IMR-90 (cell line): Measurements from ENCODE around the gene FOXO1. TPM values are rescaled to one million over a fixed set of nuclear protein-coding genes. Genes with fewer than 3 reads are reported as not detected.

Source experiments
- ATAC-seq: fragments of 200-7000 bp; cut with Tn5 transposase; 2 replicates; pipeline ENCODE4 v1.9.1; 2020; ENCODE audit warnings: low read depth, mild to moderate bottlenecking, moderate library complexity
- BruUV-seq: library from RNA; stranded (reverse); fragments of 400-500 nt; replicated peaks from 2 replicates; lab custom pipeline; 2021; lab: Mats Ljungman, UMichigan
- CTCF ChIA-PET: fragments of 300-600 bp; formaldehyde crosslinking; extraction: SDS; loops from one replicate; lab custom pipeline; 2021; ENCODE audit warnings: antibody characterized with exemption; lab: Yijun Ruan, JAX
- POLR2A ChIA-PET: fragments of 300-600 bp; sonication (Branson Sonifier 250); formaldehyde crosslinking; loops from one replicate; lab custom pipeline; 2022; ENCODE audit warnings: antibody characterized with exemption; ENCODE audit not compliant: unreplicated experiment; lab: Charles Lee
- DNase-seq: peaks from one replicate; pipeline ENCODE4 v3.0.0; 2013
- H2AFZ ChIP-seq: replicated peaks from 2 replicates; pipeline ENCODE3; 2013; ENCODE audit warnings: low read length, mild to moderate bottlenecking; ENCODE audit not compliant: poor library complexity
- H2AK5ac ChIP-seq: 2 replicates; pipeline ENCODE4 v1.6.1; 2013; ENCODE audit warnings: low read depth, low read length, inconsistent platforms
- H2AK9ac ChIP-seq: replicated peaks from 2 replicates; pipeline ENCODE3; 2013; ENCODE audit warnings: mild to moderate bottlenecking, low read depth, low read length, moderate library complexity; ENCODE audit not compliant: poor library complexity
- H2BK120ac ChIP-seq: 2 replicates; pipeline ENCODE4 v1.6.1; 2013; ENCODE audit warnings: low read depth, low read length, inconsistent platforms
- H2BK15ac ChIP-seq: 3 replicates; pipeline ENCODE4 v1.6.1; 2013; ENCODE audit warnings: low read depth, low read length, inconsistent platforms
- H2BK20ac ChIP-seq: 2 replicates; pipeline ENCODE4 v1.6.1; 2013; ENCODE audit warnings: low read depth, mild to moderate bottlenecking, inconsistent platforms, low read length, moderate library complexity
- H2BK5ac ChIP-seq: 2 replicates; pipeline ENCODE4 v1.6.1; 2013; ENCODE audit warnings: mild to moderate bottlenecking, low read depth, low read length, inconsistent platforms; ENCODE audit not compliant: poor library complexity, severe bottlenecking
- H3K14ac ChIP-seq: replicated peaks from 2 replicates; pipeline ENCODE4 v1.6.1; 2013; ENCODE audit warnings: low read depth, low read length, inconsistent platforms
- H3K18ac ChIP-seq: 2 replicates; pipeline ENCODE4 v1.6.1; 2013; ENCODE audit warnings: low read depth, low read length, control low read depth
- H3K23ac ChIP-seq: 2 replicates; pipeline ENCODE4 v1.6.1; 2013; ENCODE audit warnings: low read depth, low read length, inconsistent platforms
- H3K27ac ChIP-seq: 2 replicates; pipeline ENCODE4 v1.5.1; 2013; ENCODE audit warnings: mild to moderate bottlenecking, control low read depth, low read length; ENCODE audit not compliant: insufficient read depth
- H3K27me3 ChIP-seq: 2 replicates; pipeline ENCODE4 v1.6.1; 2013; ENCODE audit warnings: low read length; ENCODE audit not compliant: control insufficient read depth, insufficient read depth
- H3K36me3 ChIP-seq: 2 replicates; pipeline ENCODE4 v1.6.1; 2013; ENCODE audit warnings: low read length, mixed read lengths; ENCODE audit not compliant: control insufficient read depth, insufficient read depth
- H3K4ac ChIP-seq: 2 replicates; pipeline ENCODE4 v1.6.1; 2013; ENCODE audit warnings: low read depth, low read length, inconsistent platforms
- H3K4me1 ChIP-seq: 2 replicates; pipeline ENCODE4 v1.6.1; 2013; ENCODE audit warnings: low read length, mixed read lengths; ENCODE audit not compliant: control insufficient read depth, insufficient read depth
- H3K4me2 ChIP-seq: 2 replicates; pipeline ENCODE4 v1.6.1; 2013; ENCODE audit warnings: low read depth, mild to moderate bottlenecking, control low read depth, low read length, moderate library complexity
- H3K4me3 ChIP-seq: 2 replicates; pipeline ENCODE4 v1.5.1; 2013; ENCODE audit warnings: low read depth, mild to moderate bottlenecking, control low read depth, low read length, moderate library complexity; ENCODE audit not compliant: insufficient read depth
- H3K56ac ChIP-seq: 2 replicates; pipeline ENCODE4 v1.6.1; 2013; ENCODE audit warnings: low read length, inconsistent platforms; ENCODE audit not compliant: insufficient read depth; ENCODE audit errors: extremely low read depth
- H3K79me1 ChIP-seq, 2 experiments: 2 replicates each; pipeline ENCODE4 v1.6.1; 2013; ENCODE audit warnings: low read length in 2 of 2, inconsistent platforms in 1 of 2, low read depth in 1 of 2
- H3K9ac ChIP-seq: 2 replicates; pipeline ENCODE4 v1.6.1; 2013; ENCODE audit warnings: low read depth, low read length, control low read depth
- H3K9me1 ChIP-seq: 2 replicates; pipeline ENCODE4 v1.6.1; 2013; ENCODE audit warnings: low read length, inconsistent platforms; ENCODE audit not compliant: insufficient read depth
- H3K9me3 ChIP-seq: 2 replicates; pipeline ENCODE4 v1.6.1; 2013; ENCODE audit warnings: low read length; ENCODE audit not compliant: control insufficient read depth, insufficient read depth
- H4K20me1 ChIP-seq: 2 replicates; pipeline ENCODE4 v1.6.1; 2013; ENCODE audit warnings: low read length, inconsistent platforms; ENCODE audit not compliant: insufficient read depth
- H4K5ac ChIP-seq: 2 replicates; pipeline ENCODE4 v1.6.1; 2013; ENCODE audit warnings: mild to moderate bottlenecking, low read depth, low read length, control low read depth
- H4K8ac ChIP-seq, 2 experiments: 2 replicates each; pipeline ENCODE4 v1.6.1; 2013; ENCODE audit warnings: low read depth in 2 of 2, low read length in 2 of 2, control low read depth in 1 of 2, inconsistent platforms in 1 of 2
- H4K91ac ChIP-seq: 2 replicates; pipeline ENCODE4 v1.6.1; 2013; ENCODE audit warnings: low read depth, low read length, inconsistent platforms; ENCODE audit not compliant: insufficient read depth
- CTCF ChIP-seq: conservative IDR thresholded peaks from 2 replicates; pipeline ENCODE4 v1.5.1; 2012; ENCODE audit warnings: mild to moderate bottlenecking, low read depth, low read length, improper control_type of control experiment
- POLR2A ChIP-seq: IDR thresholded peaks from 2 replicates; pipeline ENCODE4 v1.6.1; 2012; ENCODE audit warnings: mild to moderate bottlenecking, low read depth, low read length
- SMC3 ChIP-seq: fragments of 150-350 bp; IDR thresholded peaks from 2 replicates; pipeline ENCODE4 v1.6.1; 2016; ENCODE audit warnings: low read depth, mild to moderate bottlenecking, antibody characterized with exemption, low read length, moderate library complexity
- WGBS, 2 experiments: methylation state at CpG; one replicate each; pipeline versions ENCODE4 v1.1.5 to v1.1.7; 2013; ENCODE audit warnings: missing lambda C conversion rate in 2 of 2; ENCODE audit not compliant: insufficient read length in 1 of 2; ENCODE audit errors: extremely low coverage in 2 of 2; 5-methylcytosine and 5-hydroxymethylcytosine counted together
- dilution Hi-C: fragments of 300-500 bp; cut with HindIII; formaldehyde crosslinking; loops from one replicate; pipeline ENCODE4 v1.14.3; 2018; ENCODE audit warnings: low sequenced_read_pairs; ENCODE audit not compliant: unreplicated experiment
- in situ Hi-C: fragments of 300-500 bp; cut with MboI; formaldehyde crosslinking; loops from 3 replicates; pipeline ENCODE4 v1.14.3; 2019; ENCODE audit warnings: low sequenced_read_pairs, inconsistent platforms, mixed read lengths
- intact Hi-C: fragments of 100-400 bp; cut with micrococcal nuclease; formaldehyde crosslinking; loops from 2 replicates; pipeline ENCODE4 v1.10.0; 2022
- polyA plus RNA-seq, 3 experiments: library from polyadenylated mRNA; depleted of rRNA; stranded (reverse); fragments of >200 nt; gene quantifications; 2 replicates each; pipeline ENCODE4 v1.2.3, GENCODE V29; 2012; ENCODE audit warnings: low replicate concordance in 1 of 3
- total RNA-seq: library from RNA; depleted of rRNA; stranded (reverse); fragments of >200 nt; gene quantifications from 2 replicates; pipeline ENCODE4 v1.2.3, GENCODE V29; 2012
- TF ChIP-seq, protein P1 (sequence below): fragments of 150-350 bp; IDR thresholded peaks from 2 replicates; pipeline ENCODE4 v1.6.1; 2016; ENCODE audit warnings: low read depth, mild to moderate bottlenecking, low read length, moderate library complexity, borderline replicate concordance

Gene FOXO1
- total and polyA plus RNA-seq, 2 of the 4 experiments (the other 2 are of a cell fraction): 0.12 to 0.18 TPM

- H3K56ac ChIP-seq: no peak overlapping the region
- no peaks in the 10 kb centered on the region for H3K36me3 ChIP-seq
- H4K20me1 ChIP-seq: no peaks in the 10 kb centered on the region
- H3K27ac ChIP-seq: no peak overlapping the region
- no peak overlapping the region for H3K4me3 ChIP-seq
- H3K23ac ChIP-seq: no peak overlapping the region
- ChIA-PET POLR2A (no interaction called here), CTCF (interaction anchor here (0.7 kb wide), 1 partner anchor 7 kb away, joined by 3 read pairs; no protein-coding TSS in a partner anchor)
- no peak for TF ChIP-seq CTCF
- no peak for TF ChIP-seq POLR2A
- TF ChIP-seq, protein P1, sequence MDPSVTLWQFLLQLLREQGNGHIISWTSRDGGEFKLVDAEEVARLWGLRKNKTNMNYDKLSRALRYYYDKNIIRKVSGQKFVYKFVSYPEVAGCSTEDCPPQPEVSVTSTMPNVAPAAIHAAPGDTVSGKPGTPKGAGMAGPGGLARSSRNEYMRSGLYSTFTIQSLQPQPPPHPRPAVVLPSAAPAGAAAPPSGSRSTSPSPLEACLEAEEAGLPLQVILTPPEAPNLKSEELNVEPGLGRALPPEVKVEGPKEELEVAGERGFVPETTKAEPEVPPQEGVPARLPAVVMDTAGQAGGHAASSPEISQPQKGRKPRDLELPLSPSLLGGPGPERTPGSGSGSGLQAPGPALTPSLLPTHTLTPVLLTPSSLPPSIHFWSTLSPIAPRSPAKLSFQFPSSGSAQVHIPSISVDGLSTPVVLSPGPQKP: no peak
- no peak for TF ChIP-seq SMC3
- intact Hi-C loops: no loop called here
- no peak overlapping the region for H2AK5ac ChIP-seq
- no peaks in the 10 kb centered on the region for H3K4me1 ChIP-seq
- H3K27me3 ChIP-seq: no peaks in the 10 kb centered on the region; the same call in 1 of the 2 replicates
- ATAC-seq (no peak), DNase-seq (no peak)
- no peaks in the 10 kb centered on the region for H3K79me1 ChIP-seq
- no peak overlapping the region for H2AK9ac ChIP-seq
- in situ Hi-C loops: no loop called here
- H3K9ac ChIP-seq: no peak overlapping the region
- H3K4me2 ChIP-seq: no peak overlapping the region
- H2BK15ac ChIP-seq: no peak overlapping the region
- no peak overlapping the region for H4K8ac ChIP-seq
- no peak overlapping the region for H2BK20ac ChIP-seq
- WGBS, 2 experiments: no CpG with 5 or more reads among the region's 2 CpGs
- no peaks in the 10 kb centered on the region for H3K9me3 ChIP-seq
- H3K14ac ChIP-seq: no peak overlapping the region
- no peak overlapping the region for H3K4ac ChIP-seq
- H3K9me1 ChIP-seq: no peaks in the 10 kb centered on the region
- dilution Hi-C loops: no loop called here
- no peak overlapping the region for H2BK5ac ChIP-seq
- BruUV-seq: no TSS peak
- no peak overlapping the region for H2BK120ac ChIP-seq
- H3K18ac ChIP-seq: no peak overlapping the region
- H4K5ac ChIP-seq: no peak overlapping the region
- H2AFZ ChIP-seq: no peak overlapping the region
- H4K91ac ChIP-seq: no peak overlapping the region
These were observed 54.4 kb downstream of the FOXO1 start for GRCh38 chr13:40612041-40612440.
